NB4 (cell line): ENCODE results near the gene PDE8A.

Source experiments
- DNase-seq: peaks from one replicate; pipeline ENCODE4 v3.0.0; 2010; ENCODE audit warnings: low read depth
- H3K4me3 ChIP-seq: one replicate; pipeline ENCODE4 v1.5.1; 2011; ENCODE audit warnings: mild to moderate bottlenecking, low read depth, low read length, moderate library complexity
- CTCF ChIP-seq: IDR thresholded peaks from one replicate; pipeline ENCODE4 v1.5.1; 2012; ENCODE audit warnings: low read depth, low read length
- MAX ChIP-seq: IDR thresholded peaks from 2 replicates; pipeline ENCODE4 v1.6.1; 2011; ENCODE audit warnings: low read depth, low read length
- MYC ChIP-seq: IDR thresholded peaks from 2 replicates; pipeline ENCODE4 v1.6.1; 2011; ENCODE audit warnings: low read depth, low read length
- POLR2A ChIP-seq: IDR thresholded peaks from 2 replicates; pipeline ENCODE4 v1.6.1; 2011; ENCODE audit warnings: mild to moderate bottlenecking; ENCODE audit not compliant: insufficient read length; ENCODE audit errors: extremely low read depth

The PDE8A gene

GRCh38 chr15:85033148-85033547 is 51.5 kb downstream of the PDE8A start:
- no peak for DNase-seq

GRCh38 chr15:85034276-85034675 is 52.6 kb downstream of the PDE8A start:
- no peak for TF ChIP-seq POLR2A
- no peak for TF ChIP-seq MAX
- no peak for DNase-seq
- H3K4me3 ChIP-seq, result no peak overlapping the region

More at GRCh38 chr15:85033148-85033547, 51.5 kb downstream of the PDE8A start:
- no peak overlapping the region for H3K4me3 ChIP-seq
- TF ChIP-seq MAX, result no peak
- no peak for TF ChIP-seq CTCF
- TF ChIP-seq POLR2A, result no peak
- TF ChIP-seq MYC, result no peak

GRCh38 chr15:85035980-85036379 is 54.3 kb downstream of the PDE8A start:
- DNase-seq, result no peak
- no peak overlapping the region for H3K4me3 ChIP-seq
- TF ChIP-seq CTCF (no peak), POLR2A (no peak), MYC (no peak), MAX (no peak)

GRCh38 chr15:85036716-85037115 is 55.1 kb downstream of the PDE8A start:
- no peak overlapping the region for H3K4me3 ChIP-seq
- TF ChIP-seq MAX, result no peak
- no peak for TF ChIP-seq CTCF
- peak; percentile 53 for DNase-seq

- TF ChIP-seq POLR2A (no peak), MYC (no peak), CTCF (no peak), MAX (no peak)
- H3K4me3 ChIP-seq, result no peak overlapping the region
- DNase-seq, result no peak
These were observed 56.0 kb downstream of the PDE8A start for GRCh38 chr15:85037641-85038040.

GRCh38 chr15:85041230-85041629 is 59.6 kb downstream of the PDE8A start:
- no peak for DNase-seq
- TF ChIP-seq CTCF (no peak), POLR2A (no peak), MAX (no peak), MYC (no peak)
- H3K4me3 ChIP-seq, result no peak overlapping the region
